Activated naive CD8-positive, alpha-beta T cell (primary cell): ENCODE results near the gene MON1A.
"Not testable (repeated sequence)": the region's sequence is repeated elsewhere in the genome, so short reads cannot be mapped to it uniquely, and the experiment has no call there.

Experiments used
- H3K27ac Mint-ChIP-seq: one replicate; pipeline ENCODE4 v1.8.0; 2021; ENCODE audit warnings: mixed read lengths
- H3K27me3 Mint-ChIP-seq: one replicate; pipeline ENCODE4 v1.8.0; 2021; ENCODE audit warnings: mixed read lengths
- H3K36me3 Mint-ChIP-seq: one replicate; pipeline ENCODE4 v1.8.0; 2021; ENCODE audit warnings: mixed read lengths
- H3K4me1 Mint-ChIP-seq: one replicate; pipeline ENCODE4 v1.8.0; 2021; ENCODE audit warnings: low read depth, mixed read lengths
- H3K4me3 Mint-ChIP-seq: one replicate; pipeline ENCODE4 v1.8.0; 2021; ENCODE audit warnings: mild to moderate bottlenecking, mixed read lengths
- H3K9me3 Mint-ChIP-seq: one replicate; pipeline ENCODE4 v1.8.0; 2021; ENCODE audit warnings: low read depth, mixed read lengths

The MON1A gene

GRCh38 chr3:49906073-49906743 is 23.4 kb downstream of the MON1A start:
- no peaks in the 10 kb centered on the region for H3K27me3 Mint-ChIP-seq
- peaks cover 23% of the 10 kb centered on the region for H3K4me1 Mint-ChIP-seq
- H3K4me3 Mint-ChIP-seq, result no peak overlapping the region
- no peaks in the 10 kb centered on the region for H3K9me3 Mint-ChIP-seq
- H3K36me3 Mint-ChIP-seq, result peaks cover 3% of the 10 kb centered on the region
- H3K27ac Mint-ChIP-seq, result peak overlapping the region; percentile 55

GRCh38 chr3:49904448-49904847 is 25.2 kb downstream of the MON1A start:
- peaks cover 23% of the 10 kb centered on the region for H3K4me1 Mint-ChIP-seq
- not testable (repeated sequence) for H3K27ac Mint-ChIP-seq, H3K9me3 Mint-ChIP-seq, H3K27me3 Mint-ChIP-seq, H3K36me3 Mint-ChIP-seq, H3K4me3 Mint-ChIP-seq

- no peaks in the 10 kb centered on the region for H3K9me3 Mint-ChIP-seq
- peaks cover 23% of the 10 kb centered on the region for H3K4me1 Mint-ChIP-seq
- no peaks in the 10 kb centered on the region for H3K27me3 Mint-ChIP-seq
- H3K36me3 Mint-ChIP-seq, result no peaks in the 10 kb centered on the region
- peak within 1 kb of the TSS; percentile 71 for H3K4me3 Mint-ChIP-seq
- H3K27ac Mint-ChIP-seq, result peak within 1 kb of the TSS; percentile 77
Observed at GRCh38 chr3:49903451-49904424, 25.9 kb downstream of the MON1A start, which contains the start of gene MST1R. TSS of gene MST1R (minus strand) at chr3:49903873. CDS start at chr3:49903609, 264 bp downstream.

DNA sequence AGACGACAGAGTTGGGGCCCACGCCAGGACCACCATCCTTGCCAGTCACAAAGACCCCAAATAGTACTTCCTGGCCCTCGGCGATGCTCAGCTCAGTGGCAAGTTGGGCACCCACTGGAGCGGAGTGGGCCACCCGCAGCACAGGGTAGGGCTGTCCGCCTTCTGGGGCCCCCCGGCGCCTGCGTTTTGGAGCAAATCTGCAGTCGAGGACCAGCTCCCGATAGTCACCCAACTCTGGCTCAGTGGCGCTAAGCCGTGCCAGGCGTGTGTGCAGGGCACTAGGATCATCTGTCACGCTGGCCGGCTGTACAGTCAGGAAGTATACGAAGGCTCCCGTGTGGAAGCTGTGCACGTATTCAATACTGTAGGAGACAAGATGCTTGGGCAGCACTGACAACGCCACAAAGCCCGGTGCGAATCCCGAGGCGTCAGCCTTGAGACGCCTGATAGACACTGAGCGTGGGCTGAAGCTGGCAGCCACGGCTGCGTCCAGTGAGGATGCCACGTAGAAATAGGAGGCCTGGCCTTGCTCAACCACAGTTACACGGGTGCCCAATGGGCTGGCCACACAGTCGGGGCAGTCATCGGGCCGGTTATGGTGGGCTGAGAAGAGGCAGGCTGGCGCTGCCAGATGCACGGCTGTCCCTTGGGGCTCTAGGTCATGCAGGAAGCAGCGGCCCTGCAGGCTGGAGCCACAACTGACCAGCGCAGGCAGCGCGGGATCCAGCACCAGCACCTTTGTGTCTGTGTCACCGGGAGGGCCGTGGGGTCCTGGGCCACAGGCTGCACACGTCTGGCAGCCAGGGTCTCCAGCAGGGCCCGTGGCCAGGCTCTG is 26.9 kb downstream of the MON1A start:
- no peaks in the 10 kb centered on the region for H3K36me3 Mint-ChIP-seq
- H3K4me1 Mint-ChIP-seq, result peaks cover 23% of the 10 kb centered on the region
- H3K27ac Mint-ChIP-seq, result no peak overlapping the region
- H3K4me3 Mint-ChIP-seq, result no peak overlapping the region
- no peaks in the 10 kb centered on the region for H3K9me3 Mint-ChIP-seq
- H3K27me3 Mint-ChIP-seq, result no peaks in the 10 kb centered on the region

DNA sequence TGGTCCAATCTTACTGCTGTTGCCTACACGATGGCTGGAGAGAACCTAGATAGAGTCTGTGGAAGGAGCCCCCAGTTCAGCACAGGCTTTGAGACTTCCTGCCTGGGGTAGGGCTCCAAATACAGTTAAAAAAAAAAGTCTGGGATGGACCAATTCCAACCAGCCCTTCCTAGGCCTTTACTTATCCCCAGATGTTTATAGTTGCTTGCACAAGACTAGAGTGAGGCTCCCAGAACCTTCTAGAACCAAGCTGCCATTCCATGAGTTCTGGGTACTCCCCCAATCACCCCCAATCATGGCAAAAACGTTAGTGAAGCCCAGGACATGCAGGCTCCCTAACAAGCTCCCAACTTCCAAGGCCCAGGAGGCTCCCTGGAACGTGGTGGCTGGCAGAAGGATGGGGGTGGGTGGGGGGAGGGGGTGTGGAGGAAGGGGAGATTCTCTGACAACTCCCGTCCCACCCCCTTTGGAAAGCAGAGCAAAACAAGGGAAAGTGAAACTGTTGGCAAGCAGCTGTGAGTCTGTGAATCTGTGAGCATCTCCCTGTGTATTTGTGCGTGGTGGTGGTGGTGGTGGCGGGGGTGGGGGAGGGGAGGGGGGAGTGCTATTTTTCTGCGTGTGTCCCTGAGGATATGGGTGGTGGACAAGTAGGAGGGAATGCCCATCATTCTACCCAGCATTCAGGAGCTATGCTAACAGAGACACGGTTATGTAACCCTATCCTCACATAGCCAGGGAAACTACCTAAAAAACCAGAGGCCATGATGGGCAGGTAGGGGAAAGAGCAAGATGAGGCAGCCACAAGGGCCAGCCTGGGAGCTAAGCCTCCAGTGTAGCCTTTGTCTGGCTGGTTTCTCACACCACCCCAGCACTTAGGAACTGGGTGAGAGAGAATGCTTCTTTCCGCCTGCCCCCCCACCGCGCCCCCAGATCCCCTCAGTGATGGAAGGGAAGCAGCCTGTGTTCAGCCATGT is 28.0 kb downstream of the MON1A start:
- H3K9me3 Mint-ChIP-seq, result no peaks in the 10 kb centered on the region
- no peak overlapping the region for H3K4me3 Mint-ChIP-seq
- peaks cover 19% of the 10 kb centered on the region for H3K4me1 Mint-ChIP-seq

GRCh38 chr3:49900491-49901153 is 29.0 kb downstream of the MON1A start:
- Mint-ChIP-seq H3K4me1 (peaks cover 9% of the 10 kb centered on the region), H3K27me3 (no peaks in the 10 kb centered on the region), H3K27ac (no peak overlapping the region), H3K9me3 (no peaks in the 10 kb centered on the region), H3K4me3 (no peak overlapping the region), H3K36me3 (no peaks in the 10 kb centered on the region)

More for the DNA sequence above, 28.0 kb downstream of the MON1A start:
- H3K27me3 Mint-ChIP-seq, result no peaks in the 10 kb centered on the region
- H3K27ac Mint-ChIP-seq, result no peak overlapping the region
- H3K36me3 Mint-ChIP-seq, result no peaks in the 10 kb centered on the region

- H3K9me3 Mint-ChIP-seq, result no peaks in the 10 kb centered on the region
- no peaks in the 10 kb centered on the region for H3K27me3 Mint-ChIP-seq
- H3K27ac Mint-ChIP-seq, result no peak overlapping the region
- peaks cover 8% of the 10 kb centered on the region for H3K4me1 Mint-ChIP-seq
- no peaks in the 10 kb centered on the region for H3K36me3 Mint-ChIP-seq
- no peak overlapping the region for H3K4me3 Mint-ChIP-seq
Observed at GRCh38 chr3:49899815-49900214, 29.8 kb downstream of the MON1A start.

GRCh38 chr3:49898991-49899390 is 30.6 kb downstream of the MON1A start:
- H3K9me3 Mint-ChIP-seq, result no peaks in the 10 kb centered on the region
- H3K27ac Mint-ChIP-seq, result no peak overlapping the region
- no peaks in the 10 kb centered on the region for H3K36me3 Mint-ChIP-seq
- no peak overlapping the region for H3K4me3 Mint-ChIP-seq
- H3K4me1 Mint-ChIP-seq, result peaks cover 2% of the 10 kb centered on the region
- H3K27me3 Mint-ChIP-seq, result no peaks in the 10 kb centered on the region

- no peaks in the 10 kb centered on the region for H3K4me1 Mint-ChIP-seq
- H3K36me3 Mint-ChIP-seq, result no peaks in the 10 kb centered on the region
- no peaks in the 10 kb centered on the region for H3K9me3 Mint-ChIP-seq
- no peak overlapping the region for H3K27ac Mint-ChIP-seq
- H3K4me3 Mint-ChIP-seq, result no peak overlapping the region
- H3K27me3 Mint-ChIP-seq, result no peaks in the 10 kb centered on the region
Observed at GRCh38 chr3:49896345-49896744, 33.3 kb downstream of the MON1A start.

DNA sequence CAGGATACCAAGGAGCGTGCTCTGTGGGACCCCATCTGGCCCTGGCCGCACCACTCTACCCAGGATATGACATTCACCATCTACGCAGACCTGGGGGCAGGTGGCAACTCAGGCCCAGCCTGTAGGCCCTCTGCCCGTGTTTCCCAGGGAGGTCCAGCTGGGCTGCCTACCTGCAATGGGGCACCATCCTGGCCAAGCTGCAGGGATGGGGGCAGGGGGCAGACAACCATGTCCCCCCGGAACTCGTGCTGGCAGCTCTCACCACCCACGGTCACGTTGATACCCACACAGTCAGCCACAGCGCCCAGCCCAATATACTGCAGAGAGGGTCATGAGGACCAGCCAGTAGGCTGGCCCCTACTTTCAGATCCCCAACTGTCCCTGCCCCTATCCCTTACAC is 33.8 kb downstream of the MON1A start:
- Mint-ChIP-seq H3K36me3 (no peaks in the 10 kb centered on the region), H3K27me3 (no peaks in the 10 kb centered on the region), H3K9me3 (no peaks in the 10 kb centered on the region), H3K4me3 (no peak overlapping the region), H3K27ac (no peak overlapping the region), H3K4me1 (no peaks in the 10 kb centered on the region)

DNA sequence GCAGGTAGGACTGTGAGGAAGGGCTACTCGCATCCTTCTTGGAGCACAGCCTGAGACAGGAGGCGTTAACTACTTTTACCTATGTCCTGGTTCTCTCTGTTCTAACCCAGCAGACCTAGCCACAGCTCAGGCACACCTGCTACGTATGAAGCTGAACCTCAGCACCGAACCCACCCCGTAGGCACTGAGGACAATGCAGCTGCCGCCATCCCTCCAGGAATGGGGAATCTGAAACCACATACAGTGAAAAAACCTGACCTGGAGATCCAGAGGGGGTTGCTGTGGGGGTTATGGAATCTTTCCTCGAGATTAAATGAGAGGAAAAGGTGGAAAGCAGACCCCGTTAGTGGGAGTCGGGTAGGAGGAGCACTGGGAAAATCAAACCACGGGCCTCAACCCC is 40.3 kb downstream of the MON1A start:
- H3K4me1 Mint-ChIP-seq, result no peaks in the 10 kb centered on the region
- H3K27ac Mint-ChIP-seq, result no peak overlapping the region
- no peak overlapping the region for H3K4me3 Mint-ChIP-seq
- no peaks in the 10 kb centered on the region for H3K27me3 Mint-ChIP-seq
- no peaks in the 10 kb centered on the region for H3K36me3 Mint-ChIP-seq
- no peaks in the 10 kb centered on the region for H3K9me3 Mint-ChIP-seq

DNA sequence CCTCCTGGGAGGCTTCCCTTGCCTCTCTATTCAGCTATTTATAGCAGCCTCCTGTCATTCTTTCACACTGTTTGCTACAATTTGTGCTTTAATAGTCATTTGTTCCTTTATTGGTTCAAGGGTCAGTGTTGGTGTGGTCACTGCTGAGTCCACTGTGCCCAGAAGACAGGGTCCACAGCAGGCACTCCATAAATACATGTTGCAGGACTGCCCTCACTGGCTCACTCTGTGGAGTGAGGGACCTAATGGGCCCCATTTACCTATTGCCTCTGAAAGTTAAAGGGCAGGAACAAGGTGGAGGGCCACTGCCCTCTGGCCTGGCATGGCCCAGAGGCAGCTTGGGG is 42.7 kb downstream of the MON1A start:
- no peaks in the 10 kb centered on the region for H3K36me3 Mint-ChIP-seq
- H3K27me3 Mint-ChIP-seq, result no peaks in the 10 kb centered on the region
- H3K27ac Mint-ChIP-seq, result no peak overlapping the region
- H3K4me3 Mint-ChIP-seq, result no peak overlapping the region
- H3K4me1 Mint-ChIP-seq, result no peaks in the 10 kb centered on the region
- H3K9me3 Mint-ChIP-seq, result no peaks in the 10 kb centered on the region

DNA sequence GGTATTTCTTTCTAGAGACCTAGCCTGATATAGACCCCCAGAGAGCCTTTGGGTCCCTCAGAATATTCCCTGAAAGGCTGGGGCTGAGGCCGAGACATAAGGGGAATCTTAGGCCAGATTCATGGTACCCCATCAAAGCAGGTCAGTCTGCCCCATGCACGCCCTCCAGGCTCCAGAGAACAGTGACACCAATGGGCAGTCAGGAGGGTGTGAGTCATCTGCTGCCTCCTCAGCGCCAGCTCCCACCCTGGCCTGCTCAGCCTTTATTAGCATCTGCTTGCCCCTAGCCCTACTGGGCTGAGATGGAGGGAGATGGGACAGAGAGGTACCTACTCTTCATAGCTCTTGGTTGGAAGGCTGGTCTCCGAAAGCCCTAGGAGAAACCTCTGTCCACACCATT is 45.6 kb downstream of the MON1A start:
- Mint-ChIP-seq H3K9me3 (no peaks in the 10 kb centered on the region), H3K27me3 (no peaks in the 10 kb centered on the region), H3K36me3 (no peaks in the 10 kb centered on the region), H3K4me1 (no peaks in the 10 kb centered on the region), H3K27ac (no peak overlapping the region), H3K4me3 (no peak overlapping the region)
